CD4-positive, alpha-beta T cell (primary cell): ENCODE results near the gene SETX. TPM values are rescaled to one million over a fixed set of nuclear protein-coding genes. Genes with fewer than 3 reads are reported as not detected.

Source experiments
- ATAC-seq: fragments of 200-7000 bp; cut with Tn5 transposase; one replicate; pipeline ENCODE4 v1.10.0; 2022; ENCODE audit warnings: mild to moderate bottlenecking; ENCODE audit not compliant: poor library complexity
- CTCF ChIA-PET: fragments of 350-600 bp; sonication (Branson Sonifier 250); formaldehyde crosslinking; loops from one replicate; lab custom pipeline; 2021; ENCODE audit warnings: antibody characterized with exemption, inconsistent platforms; lab: Charles Lee
- POLR2A ChIA-PET: fragments of 350-600 bp; sonication (Branson Sonifier 250); formaldehyde crosslinking; loops from one replicate; lab custom pipeline; 2021; ENCODE audit warnings: antibody characterized with exemption, inconsistent platforms; lab: Charles Lee
- DNase-seq, 14 experiments: peaks; one replicate each; pipeline ENCODE4 v3.0.0-alpha.2; 2013 to 2020; ENCODE audit warnings: mixed read lengths in 2 of 14
- H3K27ac ChIP-seq, 2 donors: one replicate each; pipeline versions ENCODE4 v1.5.1 to v1.7.0; 2013; ENCODE audit warnings: low read length in 2 of 2, low read depth in 1 of 2, mild to moderate bottlenecking in 1 of 2
- H3K27me3 ChIP-seq, 2 experiments: 1 replicate in 1 of 2; 2 replicates in 1 of 2; pipeline versions ENCODE4 v1.6.1 to v1.7.0; 2013; ENCODE audit warnings: low read length in 2 of 2, control low read depth in 1 of 2, mild to moderate bottlenecking in 1 of 2, moderate library complexity in 1 of 2; ENCODE audit not compliant: insufficient read depth in 2 of 2, control insufficient read depth in 1 of 2
- H3K36me3 ChIP-seq: one replicate; pipeline ENCODE4 v1.6.1; 2013; ENCODE audit warnings: low read length, control low read depth; ENCODE audit not compliant: insufficient read depth
- H3K4me1 ChIP-seq: one replicate; pipeline ENCODE4 v1.6.1; 2013; ENCODE audit warnings: low read length, control low read depth; ENCODE audit not compliant: insufficient read depth
- H3K4me3 ChIP-seq: one replicate; pipeline ENCODE4 v1.5.1; 2013; ENCODE audit warnings: mild to moderate bottlenecking, low read length, moderate library complexity
- H3K9me3 ChIP-seq, 2 experiments: 1 replicate in 1 of 2; 2 replicates in 1 of 2; pipeline versions ENCODE4 v1.6.1 to v1.7.0; 2013; ENCODE audit warnings: low read length in 2 of 2, mild to moderate bottlenecking in 2 of 2, control low read depth in 1 of 2, moderate library complexity in 1 of 2; ENCODE audit not compliant: control insufficient read depth in 1 of 2, insufficient read depth in 1 of 2
- H3K27ac Mint-ChIP-seq: one replicate; pipeline ENCODE4 v1.8.0; 2020; ENCODE audit warnings: mixed read lengths
- H3K27me3 Mint-ChIP-seq: one replicate; pipeline ENCODE4 v1.8.0; 2021; ENCODE audit warnings: mixed read lengths
- H3K36me3 Mint-ChIP-seq: one replicate; pipeline ENCODE4 v1.8.0; 2021; ENCODE audit warnings: low read depth, mixed read lengths
- H3K4me1 Mint-ChIP-seq: one replicate; pipeline ENCODE4 v1.8.0; 2021; ENCODE audit warnings: low read depth, mixed read lengths
- H3K4me3 Mint-ChIP-seq: one replicate; pipeline ENCODE4 v1.8.0; 2020; ENCODE audit warnings: mild to moderate bottlenecking, mixed read lengths
- H3K9me3 Mint-ChIP-seq: one replicate; pipeline ENCODE4 v1.8.0; 2020; ENCODE audit warnings: mixed read lengths
- intact Hi-C, 2 experiments: fragments of 100-400 bp; cut with DNase I in 1 of 2; cut with micrococcal nuclease in 1 of 2; formaldehyde crosslinking; loops; one replicate each; pipeline versions ENCODE4 v1.15.1 to v1.9.0; 2023 to 2025; cut with DNase I, micrococcal nuclease
- total RNA-seq, 174 experiments: library from RNA in 2 of 174; stranded (reverse) in 2 of 174; gene quantifications; one replicate each; pipeline ENCODE4 v1.2.3 and lab custom pipeline; 2021 to 2026
- TF ChIP-seq, protein P1 (sequence below): fragments of 200-600 bp; IDR thresholded peaks from one replicate; pipeline ENCODE4 v1.8.0; 2022; ENCODE audit warnings: antibody characterized with exemption, mild to moderate bottlenecking

SETX gene
- total RNA-seq, 2 experiments from 2014 or later: 36.1 to 37.7 TPM

DNA sequence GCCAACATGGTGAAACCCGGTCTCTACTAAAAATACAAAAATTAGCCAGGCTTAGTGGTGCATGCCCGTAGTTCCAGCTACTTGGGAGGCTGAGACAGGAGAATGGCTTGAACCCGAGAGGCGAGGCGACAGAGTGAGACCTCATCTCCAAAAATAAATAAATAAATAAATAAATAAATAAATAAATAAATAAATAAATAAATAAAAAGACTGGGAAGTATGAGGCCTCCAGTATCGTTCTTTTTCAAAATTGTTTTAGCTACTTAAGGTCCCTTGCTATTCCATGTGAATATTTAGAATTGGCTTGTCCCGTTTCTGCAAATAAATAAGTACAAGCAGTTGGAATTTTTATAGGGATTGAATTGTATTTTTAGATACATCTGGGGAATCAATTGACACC is 3.0 kb upstream of the SETX start:
- H3K4me1 Mint-ChIP-seq: peaks cover 17% of the 10 kb centered on the region
- TF ChIP-seq, protein P1, sequence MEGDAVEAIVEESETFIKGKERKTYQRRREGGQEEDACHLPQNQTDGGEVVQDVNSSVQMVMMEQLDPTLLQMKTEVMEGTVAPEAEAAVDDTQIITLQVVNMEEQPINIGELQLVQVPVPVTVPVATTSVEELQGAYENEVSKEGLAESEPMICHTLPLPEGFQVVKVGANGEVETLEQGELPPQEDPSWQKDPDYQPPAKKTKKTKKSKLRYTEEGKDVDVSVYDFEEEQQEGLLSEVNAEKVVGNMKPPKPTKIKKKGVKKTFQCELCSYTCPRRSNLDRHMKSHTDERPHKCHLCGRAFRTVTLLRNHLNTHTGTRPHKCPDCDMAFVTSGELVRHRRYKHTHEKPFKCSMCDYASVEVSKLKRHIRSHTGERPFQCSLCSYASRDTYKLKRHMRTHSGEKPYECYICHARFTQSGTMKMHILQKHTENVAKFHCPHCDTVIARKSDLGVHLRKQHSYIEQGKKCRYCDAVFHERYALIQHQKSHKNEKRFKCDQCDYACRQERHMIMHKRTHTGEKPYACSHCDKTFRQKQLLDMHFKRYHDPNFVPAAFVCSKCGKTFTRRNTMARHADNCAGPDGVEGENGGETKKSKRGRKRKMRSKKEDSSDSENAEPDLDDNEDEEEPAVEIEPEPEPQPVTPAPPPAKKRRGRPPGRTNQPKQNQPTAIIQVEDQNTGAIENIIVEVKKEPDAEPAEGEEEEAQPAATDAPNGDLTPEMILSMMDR: no peak
- Histone ChIP-seq H3K4me3 (no peak overlapping the region), H3K9me3 (peaks cover 0 to 5% of the 10 kb centered on the region in 2 experiments), H3K36me3 (peaks cover 5% of the 10 kb centered on the region), H3K27me3 (no peaks in the 10 kb centered on the region), H3K4me1 (peaks cover 21% of the 10 kb centered on the region), H3K27ac (no peak overlapping the region)
- H3K9me3 Mint-ChIP-seq: no peaks in the 10 kb centered on the region
- ATAC-seq: no peak
- no peak overlapping the region for H3K4me3 Mint-ChIP-seq
- peaks cover 27% of the 10 kb centered on the region for H3K36me3 Mint-ChIP-seq
- POLR2A ChIA-PET: no interaction called here
- no peak for DNase-seq
- CTCF ChIA-PET: no interaction called here
- H3K27me3 Mint-ChIP-seq: no peaks in the 10 kb centered on the region
- intact Hi-C loops: loop anchor here (5.0 to 10.0 kb wide), 3 partner anchors 113 to 770 kb away; partner anchors contain the start of gene TSC1 (in 1 of the 2)
- H3K27ac Mint-ChIP-seq: no peak overlapping the region

DNA sequence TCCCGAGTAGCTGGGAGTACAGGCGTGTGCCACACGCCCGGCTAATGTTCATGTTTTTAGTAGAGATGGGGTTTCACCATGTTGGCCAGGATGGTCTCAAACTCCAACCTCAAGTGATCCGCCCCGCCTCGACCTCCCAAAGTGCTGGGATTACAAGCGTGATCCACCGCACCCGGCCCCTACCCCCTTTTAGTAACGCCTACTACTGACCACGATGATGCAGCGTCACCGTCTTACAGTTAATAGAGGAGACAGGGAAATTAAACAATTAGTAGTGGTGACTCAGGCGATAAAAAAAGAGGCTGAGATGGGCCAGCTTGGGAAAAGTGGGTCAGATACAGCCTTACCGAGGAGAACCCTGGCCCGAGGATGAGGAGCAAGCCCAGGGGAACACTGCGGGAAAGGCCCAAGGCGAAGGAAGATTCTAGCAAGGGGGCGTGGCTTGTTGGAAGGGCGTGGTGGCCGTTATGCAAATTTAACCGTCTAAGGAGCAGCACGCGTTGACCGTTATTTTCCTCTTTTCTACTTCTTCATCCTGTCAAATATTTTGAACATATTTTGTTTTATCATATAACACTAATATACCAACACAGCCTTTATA is 1.6 kb upstream of the SETX start:
- Mint-ChIP-seq H3K4me1 (peaks cover 30% of the 10 kb centered on the region), H3K9me3 (no peaks in the 10 kb centered on the region), H3K27me3 (no peaks in the 10 kb centered on the region), H3K36me3 (peaks cover 40% of the 10 kb centered on the region), H3K4me3 (peak overlapping the region; percentile 72), H3K27ac (peak overlapping the region; percentile 61)
- Histone ChIP-seq H3K36me3 (peaks cover 18% of the 10 kb centered on the region), H3K9me3 (peaks cover 0 to 5% of the 10 kb centered on the region in 2 experiments), H3K4me1 (peaks cover 34% of the 10 kb centered on the region), H3K27ac (no peak overlapping the region), H3K27me3 (no peaks in the 10 kb centered on the region), H3K4me3 (no peak overlapping the region)
- ChIA-PET POLR2A (interaction anchor here (0.6 kb wide), 1 partner anchor 48 kb away, joined by 3 read pairs; no protein-coding TSS in a partner anchor), CTCF (no interaction called here)
- intact Hi-C loops: loop anchor here (5.0 to 10.0 kb wide), 3 partner anchors 112 to 771 kb away; partner anchors contain the start of gene TSC1 (in 1 of the 2)
- peak in 2 of 14 experiments; percentile 9 to 43 for DNase-seq
- ATAC-seq: no peak
- TF ChIP-seq, protein P1: no peak

DNA sequence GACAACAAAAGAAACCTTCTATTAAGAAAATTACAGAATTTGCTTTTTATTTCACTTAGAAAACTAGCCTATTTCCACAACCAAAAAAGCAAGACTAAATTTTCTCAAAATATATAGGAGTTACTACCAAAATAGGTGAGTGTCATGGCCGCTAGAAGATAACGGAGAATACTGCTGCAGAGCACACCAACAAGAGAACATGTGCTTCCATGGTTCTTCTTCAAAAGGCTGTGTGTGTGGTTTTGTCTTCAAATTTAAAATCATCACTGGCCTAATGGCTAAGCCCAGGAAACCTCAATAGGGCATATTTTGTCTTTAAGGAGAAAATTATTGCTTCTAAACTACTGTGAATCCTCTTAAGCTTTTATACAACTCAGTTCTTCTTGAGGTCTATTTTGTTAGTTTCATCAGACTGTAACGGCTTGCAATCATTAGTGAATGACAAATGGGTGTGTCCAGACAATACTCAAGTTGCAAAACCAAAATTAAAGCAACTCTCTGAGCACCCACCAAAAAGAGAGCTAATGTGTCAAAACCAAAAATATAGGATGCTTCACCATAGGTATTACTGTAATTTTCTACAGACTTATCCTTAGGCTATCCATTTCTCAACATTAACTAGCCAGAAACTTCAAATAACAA is 3.3 kb downstream of the SETX start:
- Histone ChIP-seq H3K27me3 (no peaks in the 10 kb centered on the region), H3K27ac (peak overlapping the region; percentile 43 to 96), H3K4me3 (peak overlapping the region; percentile 37), H3K9me3 (peaks cover 0 to 5% of the 10 kb centered on the region in 2 experiments), H3K36me3 (peaks cover 51% of the 10 kb centered on the region), H3K4me1 (peaks cover 53% of the 10 kb centered on the region)
- Mint-ChIP-seq H3K27ac (peak overlapping the region; percentile 91), H3K4me1 (peaks cover 58% of the 10 kb centered on the region), H3K9me3 (no peaks in the 10 kb centered on the region), H3K4me3 (peak overlapping the region; percentile 94), H3K27me3 (no peaks in the 10 kb centered on the region), H3K36me3 (peaks cover 84% of the 10 kb centered on the region)
- no peak for DNase-seq
- TF ChIP-seq, protein P1: no peak
- ChIA-PET CTCF (interaction anchor here (2.3 kb wide), 1 partner anchor 15 kb away, joined by 5 read pairs; no protein-coding TSS in a partner anchor), POLR2A (interaction anchor here (1.1 to 1.8 kb wide), 4 partner anchors 34 to 1226 kb away, joined by 3 to 8 read pairs (median 4); partner anchors contain the start of gene NUP214)
- intact Hi-C loops: loop anchor here (2.0 to 10.0 kb wide), 3 partner anchors 55 to 593 kb away; partner anchors contain the start of genes TSC1 (in 1 of the 2) and TTF1 (in 1 of the 2)
- no peak for ATAC-seq
